Tibial nerve (tissue), 4 donors: ENCODE results near the gene ARID3A.

Source experiments
- EP300 ChIP-seq, 2 donors: sonication (generic); formaldehyde crosslinking; IDR thresholded peaks; one replicate each; pipeline ENCODE4 v1.6.1; 2017; ENCODE audit warnings: antibody characterized with exemption in 2 of 2, mild to moderate bottlenecking in 1 of 2
- POLR2A ChIP-seq, 2 donors: fragments of 450-650 bp; IDR thresholded peaks; one replicate each; pipeline ENCODE4 v1.6.1; 2017; ENCODE audit warnings: antibody characterized with exemption in 2 of 2, mild to moderate bottlenecking in 2 of 2, moderate library complexity in 2 of 2
- TF ChIP-seq, protein P1 (sequence below), 5 experiments: fragments of 200-600 bp in 3 of 5; fragments of 450-650 bp in 2 of 5; sonication (generic) in 3 of 5; IDR thresholded peaks; one replicate each; pipeline ENCODE4 v1.5.1; 2016 to 2019; ENCODE audit warnings: antibody characterized with exemption in 5 of 5, mild to moderate bottlenecking in 3 of 5, moderate library complexity in 2 of 5

DNA sequence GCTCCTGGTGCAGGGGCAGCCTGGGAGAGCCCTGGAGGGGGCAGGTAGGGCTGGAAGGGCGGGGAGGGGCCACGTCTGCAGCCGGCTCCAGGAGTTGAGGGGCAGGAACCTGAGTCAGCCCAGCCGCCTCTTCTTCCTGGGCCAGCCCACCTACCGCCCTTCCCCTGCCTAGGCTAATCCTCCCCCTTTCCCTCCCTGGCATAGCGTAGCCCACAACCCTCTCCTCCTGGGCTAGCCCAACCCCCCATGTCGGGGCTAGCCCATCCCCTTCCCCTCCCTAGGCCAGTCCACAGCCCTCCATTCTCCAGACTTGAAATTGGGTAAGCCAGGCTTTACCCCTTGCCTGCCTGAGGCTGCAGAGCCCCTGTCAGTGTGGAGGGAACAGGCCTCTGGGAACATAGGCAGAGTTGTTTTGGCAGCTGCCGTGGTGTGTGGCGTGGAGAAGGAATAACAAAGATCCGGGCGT lies 37.7 kb downstream of the ARID3A start:
- TF ChIP-seq, protein P1, sequence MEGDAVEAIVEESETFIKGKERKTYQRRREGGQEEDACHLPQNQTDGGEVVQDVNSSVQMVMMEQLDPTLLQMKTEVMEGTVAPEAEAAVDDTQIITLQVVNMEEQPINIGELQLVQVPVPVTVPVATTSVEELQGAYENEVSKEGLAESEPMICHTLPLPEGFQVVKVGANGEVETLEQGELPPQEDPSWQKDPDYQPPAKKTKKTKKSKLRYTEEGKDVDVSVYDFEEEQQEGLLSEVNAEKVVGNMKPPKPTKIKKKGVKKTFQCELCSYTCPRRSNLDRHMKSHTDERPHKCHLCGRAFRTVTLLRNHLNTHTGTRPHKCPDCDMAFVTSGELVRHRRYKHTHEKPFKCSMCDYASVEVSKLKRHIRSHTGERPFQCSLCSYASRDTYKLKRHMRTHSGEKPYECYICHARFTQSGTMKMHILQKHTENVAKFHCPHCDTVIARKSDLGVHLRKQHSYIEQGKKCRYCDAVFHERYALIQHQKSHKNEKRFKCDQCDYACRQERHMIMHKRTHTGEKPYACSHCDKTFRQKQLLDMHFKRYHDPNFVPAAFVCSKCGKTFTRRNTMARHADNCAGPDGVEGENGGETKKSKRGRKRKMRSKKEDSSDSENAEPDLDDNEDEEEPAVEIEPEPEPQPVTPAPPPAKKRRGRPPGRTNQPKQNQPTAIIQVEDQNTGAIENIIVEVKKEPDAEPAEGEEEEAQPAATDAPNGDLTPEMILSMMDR (IDR thresholded peaks at IDR 0.05) = no peak
- TF ChIP-seq POLR2A (IDR thresholded peaks at IDR 0.05) = no peak
- no peak for TF ChIP-seq EP300 (IDR thresholded peaks at IDR 0.05)
